Fibroblast of skin of right biceps (primary cell): ENCODE results near the gene TCFL5.

Experiments used
- DNase-seq: peaks from one replicate; pipeline ENCODE4 v3.0.0-alpha.2; 2013

The TCFL5 gene

GRCh38 chr20:62820962-62821725, 40.5 kb downstream of the TCFL5 start:
- no peak for DNase-seq

DNA sequence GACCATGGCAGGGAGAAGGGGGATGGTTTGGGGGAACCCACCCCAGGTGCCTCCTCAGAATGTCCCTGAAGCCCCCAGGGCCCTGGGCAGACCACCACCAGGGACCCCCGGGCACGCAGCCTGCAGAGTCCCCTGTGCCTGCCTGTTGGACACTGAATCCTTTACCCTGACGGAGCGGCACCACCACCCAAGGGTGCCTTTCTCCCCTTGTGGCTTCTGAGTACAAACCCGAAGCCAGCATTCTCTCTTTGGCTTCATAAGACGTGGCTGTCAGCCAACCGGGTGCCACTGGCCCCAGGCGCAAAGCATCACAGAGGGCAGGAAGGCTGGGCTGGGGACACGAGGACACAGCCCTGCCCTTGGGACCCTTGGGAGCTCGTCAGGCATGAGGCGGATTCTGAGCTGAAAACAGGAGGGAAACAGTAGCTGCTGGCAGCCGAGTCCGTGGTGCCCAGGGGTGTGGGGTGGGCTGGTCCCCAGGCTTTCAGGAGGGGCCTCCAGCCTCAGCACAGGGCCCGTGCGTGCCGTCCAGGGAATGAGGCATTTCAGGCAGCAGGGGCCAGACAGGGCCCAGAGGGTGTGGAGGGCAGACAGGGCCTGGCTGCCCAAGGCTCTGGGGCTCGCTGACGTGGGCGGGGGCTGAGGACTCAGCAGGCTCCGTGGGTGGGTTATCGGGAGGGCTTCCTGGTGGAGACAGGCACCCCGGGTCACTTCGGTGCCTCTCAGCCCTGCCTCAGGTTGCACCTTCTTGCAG, 41.2 kb downstream of the TCFL5 start:
- DNase-seq, result no peak

DNA sequence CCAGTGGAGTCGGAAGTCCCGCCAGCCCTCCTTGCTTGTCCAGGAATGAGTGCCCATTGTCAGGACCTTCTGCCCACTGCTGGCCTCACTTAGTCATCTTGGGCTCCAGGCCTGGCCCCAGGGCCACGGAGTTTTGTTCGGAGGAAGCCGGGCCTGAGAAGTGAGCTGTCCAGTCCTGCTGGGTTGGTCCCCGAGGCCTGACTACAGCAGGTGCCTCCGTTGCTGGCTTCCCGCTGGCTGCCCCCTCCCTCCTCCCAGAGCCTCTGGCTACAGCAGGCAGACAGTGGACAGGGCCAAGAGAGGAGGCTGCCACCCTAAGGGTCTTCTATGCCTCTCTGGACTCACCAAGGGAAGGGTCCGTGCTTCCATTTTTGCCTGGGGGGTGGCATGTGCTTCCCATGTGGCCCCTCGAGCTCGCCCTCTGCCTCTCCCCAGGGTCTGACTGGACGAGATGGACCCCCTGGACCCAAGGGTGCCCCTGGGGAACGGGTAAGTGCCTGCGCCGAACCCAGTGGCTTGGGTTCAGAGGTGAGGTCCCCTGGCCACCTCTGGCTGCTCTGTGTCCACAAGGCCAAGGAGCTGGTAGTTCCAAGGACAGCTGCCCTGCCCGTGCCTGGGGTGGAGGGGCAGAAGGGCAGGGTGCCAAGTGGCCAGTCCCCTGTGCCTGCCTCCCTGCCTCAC, 42.0 kb downstream of the TCFL5 start:
- no peak for DNase-seq

DNA sequence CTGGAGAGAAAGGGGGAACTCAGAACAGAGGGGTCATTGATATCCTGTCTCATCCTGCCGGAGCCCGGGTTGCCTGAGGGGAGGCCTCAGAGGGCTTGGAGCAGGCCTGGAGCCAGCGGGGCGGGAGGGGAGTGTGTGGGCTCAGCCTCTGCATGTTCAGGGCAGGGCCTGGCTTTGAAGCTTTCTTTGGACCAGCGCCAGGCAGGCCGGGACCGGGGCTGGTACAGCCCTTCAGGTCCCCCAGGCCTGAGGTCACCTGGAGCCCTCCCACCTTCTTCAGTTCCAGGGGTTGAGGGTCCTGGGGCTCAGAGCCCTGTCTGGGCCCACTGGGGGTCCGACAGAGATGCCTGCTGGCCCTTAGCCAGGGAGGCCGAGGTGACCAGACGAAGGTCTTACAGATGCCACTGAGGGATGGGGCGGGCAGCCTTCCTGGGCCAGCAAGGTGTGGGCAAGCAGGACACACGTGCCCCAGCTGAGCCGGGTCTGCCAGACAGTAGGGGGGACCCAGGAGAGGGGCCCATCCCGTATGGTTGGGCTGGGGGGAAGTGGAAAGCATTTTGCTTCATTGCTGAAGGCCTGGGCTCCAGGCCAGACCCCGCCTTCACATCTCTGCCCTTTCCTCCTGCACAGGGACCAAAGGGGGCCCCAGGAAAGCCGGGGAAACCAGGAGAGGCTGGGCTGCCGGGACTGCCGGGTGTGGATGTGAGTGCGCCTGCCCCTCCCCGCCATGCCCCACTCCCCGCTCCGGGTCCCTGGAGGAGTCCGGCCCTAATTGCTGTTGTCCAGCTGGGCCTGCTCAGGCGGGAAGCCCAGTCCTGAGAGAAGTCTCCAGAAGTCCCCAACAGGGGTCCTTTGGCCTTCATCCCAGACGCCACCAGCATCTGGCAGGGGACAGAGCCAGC, 42.8 kb downstream of the TCFL5 start:
- DNase-seq, result no peak

DNA sequence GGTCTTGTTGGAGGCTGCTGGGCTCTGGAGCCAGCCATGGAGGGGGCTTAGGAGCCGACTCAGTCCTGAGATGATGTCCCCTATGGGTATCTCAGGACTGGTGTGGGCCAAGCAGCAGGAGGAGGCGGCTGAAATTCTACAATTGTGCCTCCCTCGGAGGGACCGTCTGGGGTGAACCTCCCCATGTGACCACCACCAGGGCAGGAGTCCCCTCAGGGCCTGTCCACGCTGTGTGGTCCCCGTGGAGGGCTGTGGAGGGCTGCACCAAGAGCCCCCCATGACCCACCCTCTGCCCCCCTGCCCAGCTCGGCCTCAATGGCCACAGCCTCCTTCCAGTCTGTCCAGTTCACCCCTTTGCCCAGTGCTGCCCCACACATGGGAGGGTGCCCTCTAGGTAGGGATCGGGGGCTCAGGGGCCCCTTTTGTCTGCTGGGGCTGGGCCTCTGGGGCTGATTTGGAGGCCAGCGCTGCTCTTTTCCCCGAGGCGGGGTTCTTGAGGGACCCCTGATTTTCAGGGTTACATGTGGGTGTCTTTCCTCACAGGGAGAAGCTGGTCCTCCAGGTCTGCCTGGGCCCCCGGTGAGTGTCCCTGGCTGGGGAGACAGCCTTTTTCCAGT, 43.5 kb downstream of the TCFL5 start:
- no peak for DNase-seq

GRCh38 chr20:62816884-62817873, 44.4 kb downstream of the TCFL5 start, which contains the start of gene COL9A3:
Gene COL9A3, plus strand, starts transcription at chr20:62817050. Its CDS starts 15 bp downstream, at chr20:62817065.
- DNase-seq, result no peak

GRCh38 chr20:62816031-62816883, 45.4 kb downstream of the TCFL5 start:
- no peak for DNase-seq

DNA sequence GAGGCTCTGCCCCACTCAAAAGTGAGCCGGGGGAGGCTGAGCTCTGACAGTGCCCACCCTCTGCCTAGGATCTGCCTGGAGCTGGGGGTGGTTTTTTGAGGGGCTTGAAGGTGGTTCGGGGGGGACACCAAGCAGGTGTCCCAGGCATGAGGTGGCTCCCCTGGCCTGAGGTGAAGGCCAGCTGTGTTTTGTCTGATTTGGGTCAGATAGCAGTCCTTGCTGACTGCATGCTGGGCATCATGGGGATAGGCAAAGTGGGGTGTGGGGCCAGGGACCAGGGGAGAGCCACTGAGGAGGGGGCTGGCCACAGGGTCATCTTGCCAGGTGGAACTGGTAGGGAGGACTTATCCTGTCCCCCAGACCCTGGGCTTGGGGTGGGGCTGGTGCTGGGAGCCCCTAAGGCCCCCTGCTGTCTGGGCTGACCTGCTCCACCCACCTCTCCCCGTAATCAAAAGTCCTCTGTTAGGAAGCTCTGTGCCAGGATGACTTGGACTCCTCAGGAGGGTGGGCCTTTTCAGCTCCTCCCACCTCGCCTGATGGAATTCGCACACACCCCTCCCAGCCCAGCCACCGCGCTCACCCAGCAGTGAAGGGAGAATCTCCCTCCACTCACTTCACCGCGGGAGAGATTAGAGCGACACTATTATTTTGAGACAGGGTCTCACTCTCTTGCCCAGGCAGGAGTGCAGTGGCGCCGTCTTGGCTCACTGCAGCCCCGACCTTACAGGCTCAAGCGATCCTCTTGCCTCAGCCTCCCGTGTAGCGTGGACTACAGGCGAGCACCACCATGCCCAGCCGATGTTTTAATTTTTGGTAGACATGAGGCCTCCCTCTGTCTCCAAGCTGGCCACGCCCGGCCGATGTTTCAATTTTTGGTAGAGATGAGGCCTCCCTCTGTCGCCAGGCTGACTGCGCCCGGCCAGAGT, 46.3 kb downstream of the TCFL5 start:
- DNase-seq, result peak; percentile 54

DNA sequence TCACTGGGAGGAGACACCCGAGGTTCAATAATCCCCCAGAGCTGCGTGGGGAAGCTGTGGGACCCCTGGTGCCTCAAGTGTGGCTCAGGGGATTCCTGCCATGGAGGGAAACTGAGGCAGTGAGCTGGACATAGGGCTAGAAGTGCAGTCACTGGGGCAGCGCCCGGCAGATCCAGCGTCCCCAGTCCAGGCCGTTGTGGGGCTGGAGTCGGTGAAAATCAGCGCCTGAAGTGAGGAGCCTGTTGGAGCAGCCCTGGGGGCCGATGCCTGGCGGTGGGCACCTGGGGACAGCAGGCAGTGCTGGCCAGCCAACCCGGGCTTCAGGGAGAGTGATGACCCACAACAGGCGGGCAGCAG, 46.9 kb downstream of the TCFL5 start:
- DNase-seq, result no peak

DNA sequence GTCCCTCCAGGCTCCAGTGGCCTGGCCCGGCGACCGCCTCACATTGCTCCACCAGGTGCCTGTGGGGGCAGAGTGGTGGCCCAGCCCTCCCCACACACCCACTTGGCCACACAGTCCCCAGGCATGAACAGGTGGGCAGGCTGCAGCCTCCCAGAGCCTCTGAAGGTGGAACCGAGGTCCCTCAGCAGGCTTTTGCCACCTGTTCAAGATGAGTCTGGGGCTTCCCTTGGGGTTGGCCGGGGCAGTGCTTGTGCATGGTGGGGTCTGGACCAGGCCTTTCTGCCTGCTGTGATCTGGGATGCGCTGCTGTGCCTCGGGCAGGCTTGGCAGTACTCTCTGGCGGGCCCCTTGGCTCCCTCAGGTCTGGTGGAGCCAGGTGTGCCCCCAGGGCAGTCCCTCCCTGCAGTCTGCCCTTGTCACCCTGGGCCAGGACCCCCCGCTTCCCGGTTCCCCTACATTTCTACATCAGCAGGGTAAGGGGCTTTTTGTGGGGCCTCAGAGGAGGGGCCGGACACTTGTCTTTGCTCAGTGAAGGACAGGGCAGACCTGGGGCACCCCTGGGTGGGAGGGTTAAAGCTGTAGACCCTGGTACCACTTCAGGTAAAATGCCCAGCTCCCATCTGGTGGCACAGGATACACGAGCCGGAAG, 47.4 kb downstream of the TCFL5 start:
- no peak for DNase-seq

- DNase-seq, result no peak
Observed at GRCh38 chr20:62813588-62813987, 48.0 kb downstream of the TCFL5 start.

DNA sequence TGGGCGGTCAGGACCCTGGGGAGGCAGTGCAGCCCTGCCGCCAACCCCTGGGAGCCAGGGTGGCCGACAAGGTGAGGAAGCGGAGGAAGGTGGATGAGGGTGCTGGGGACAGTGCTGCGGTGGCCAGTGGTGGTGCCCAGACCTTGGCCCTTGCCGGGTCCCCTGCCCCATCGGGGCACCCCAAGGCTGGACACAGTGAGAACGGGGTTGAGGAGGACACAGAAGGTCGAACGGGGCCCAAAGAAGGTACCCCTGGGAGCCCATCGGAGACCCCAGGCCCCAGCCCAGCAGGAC, 48.8 kb downstream of the TCFL5 start:
- DNase-seq, result no peak

GRCh38 chr20:62812181-62812906, 49.3 kb downstream of the TCFL5 start:
- no peak for DNase-seq

- DNase-seq, result no peak
Observed at GRCh38 chr20:62811720-62812119, 49.9 kb downstream of the TCFL5 start.

DNA sequence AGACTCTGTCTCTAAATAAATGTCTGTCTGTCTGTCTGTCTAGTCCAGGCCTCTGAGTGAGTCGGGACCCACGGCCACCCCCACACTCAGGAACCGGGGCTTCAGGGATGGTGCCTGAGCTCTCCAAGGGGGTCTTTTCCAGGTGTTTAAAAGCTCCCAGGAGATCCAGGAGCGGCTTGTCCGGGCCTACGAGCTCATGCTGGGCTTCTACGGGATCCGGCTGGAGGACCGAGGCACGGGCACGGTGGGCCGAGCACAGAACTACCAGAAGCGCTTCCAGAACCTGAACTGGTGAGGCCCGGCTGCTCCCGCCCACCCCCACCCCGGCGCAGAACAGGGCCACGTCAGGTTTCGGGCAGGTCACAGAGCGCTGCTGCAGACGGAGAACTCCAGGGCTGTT, 50.3 kb downstream of the TCFL5 start:
- DNase-seq, result no peak

GRCh38 chr20:62809530-62810428, 51.8 kb downstream of the TCFL5 start:
- DNase-seq, result no peak
